Measurements from ENCODE around the gene ID1.
A peak's percentile ranks its signal among the peaks of the same experiment; 100 is the strongest.
"Not testable (repeated sequence)": the region's sequence is repeated elsewhere in the genome, so short reads cannot be mapped to it uniquely, and the experiment has no call there.

Gene ID1

DNA sequence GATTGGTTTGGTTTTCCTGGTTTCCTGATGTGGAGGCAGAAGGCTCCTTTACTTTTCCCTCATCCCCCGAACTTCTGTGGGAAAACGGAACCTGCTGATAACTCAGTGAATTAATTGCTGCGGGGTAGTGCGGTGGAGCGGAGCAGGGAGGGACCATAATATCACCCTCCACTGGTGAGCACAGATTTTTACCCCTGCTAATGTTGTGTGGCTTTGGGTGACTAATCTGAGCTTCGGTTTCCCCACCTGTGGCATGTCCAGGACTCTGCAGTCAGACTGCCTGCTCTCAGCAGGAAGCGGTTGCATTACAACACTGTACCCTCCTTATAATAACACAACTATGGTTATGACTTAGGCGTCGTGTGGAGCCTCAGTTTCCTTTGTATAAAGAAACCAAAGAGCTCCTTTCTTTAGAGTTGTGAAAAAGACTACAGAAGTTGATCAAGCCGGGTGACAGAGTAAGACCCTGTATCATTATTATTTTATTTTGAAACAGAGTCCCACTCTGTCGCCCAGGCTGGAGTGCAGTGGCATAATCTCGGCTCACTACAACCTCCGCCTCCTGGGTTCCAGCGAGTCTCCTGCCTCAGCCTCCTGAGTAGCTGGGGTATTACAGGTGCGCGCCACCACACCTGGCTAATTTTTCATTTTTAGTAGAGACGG lies 2.2 kb upstream of the ID1 start:
- DNase-seq = no peak

GRCh38 chr20:31603822-31604566 lies 1.1 kb upstream of the ID1 start:
- peak; percentile 76 for DNase-seq

GRCh38 chr20:31604567-31605030 lies 490 bp upstream of the ID1 start:
- no peak for DNase-seq

GRCh38 chr20:31605902-31606803 lies 1.1 kb downstream of the ID1 start:
- DNase-seq = no peak

GRCh38 chr20:31606804-31607639 lies 1.9 kb downstream of the ID1 start:
- DNase-seq = no peak

DNA sequence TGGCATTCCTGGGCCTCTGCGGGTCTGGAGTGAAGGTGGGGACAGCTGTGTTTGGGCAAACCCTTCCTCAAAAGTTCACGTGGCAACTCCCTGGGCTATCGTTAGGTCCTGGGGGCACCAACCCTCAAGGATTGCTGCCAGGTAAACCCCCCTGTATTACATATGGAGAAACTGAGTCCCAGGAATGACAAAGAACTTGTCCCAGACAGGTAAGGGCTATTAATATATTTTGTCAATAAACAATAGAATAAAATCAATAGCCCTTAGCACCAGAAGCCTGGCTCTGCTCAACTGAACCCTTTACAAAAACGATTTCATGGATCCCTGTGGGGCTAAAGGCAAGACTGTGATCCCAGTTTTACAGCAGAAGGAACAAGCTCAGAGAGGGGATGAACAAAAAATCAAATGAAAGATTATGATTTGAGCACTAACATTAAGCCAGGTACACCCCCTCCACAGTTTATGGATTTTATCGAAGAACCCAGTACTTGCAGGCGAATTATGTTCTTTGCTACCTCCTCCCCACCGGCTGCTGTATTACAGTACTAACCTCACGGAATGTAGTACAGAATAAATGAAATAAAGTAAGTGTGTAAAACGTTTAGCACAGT lies 2.7 kb downstream of the ID1 start:
- DNase-seq = no peak

- no peak for DNase-seq
These were observed 3.3 kb downstream of the ID1 start for GRCh38 chr20:31608251-31608945.

GRCh38 chr20:31612271-31612640 lies 7.2 kb downstream of the ID1 start:
- DNase-seq = not testable (repeated sequence)

DNA sequence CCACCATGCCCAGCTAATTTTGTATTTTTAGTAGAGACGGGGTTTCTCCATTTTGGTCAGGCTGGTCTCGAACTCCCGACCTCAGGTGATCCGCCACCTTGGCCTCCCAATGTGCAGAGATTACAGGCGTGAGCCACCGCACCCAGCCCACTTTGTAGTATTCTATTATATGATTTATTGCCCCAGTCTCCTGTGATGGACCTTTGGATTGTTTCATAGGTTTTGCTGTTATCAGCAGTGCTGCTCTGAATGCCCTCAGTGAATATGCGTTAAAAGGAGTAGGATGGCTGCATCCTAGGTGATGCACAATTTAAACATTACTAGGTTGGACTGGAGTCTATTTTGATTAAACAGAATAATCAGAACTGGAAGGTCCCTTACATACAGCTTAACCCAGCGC lies 10.3 kb downstream of the ID1 start:
- DNase-seq = no peak

GRCh38 chr20:31617432-31618104 lies 12.5 kb downstream of the ID1 start:
- no peak for DNase-seq

DNA sequence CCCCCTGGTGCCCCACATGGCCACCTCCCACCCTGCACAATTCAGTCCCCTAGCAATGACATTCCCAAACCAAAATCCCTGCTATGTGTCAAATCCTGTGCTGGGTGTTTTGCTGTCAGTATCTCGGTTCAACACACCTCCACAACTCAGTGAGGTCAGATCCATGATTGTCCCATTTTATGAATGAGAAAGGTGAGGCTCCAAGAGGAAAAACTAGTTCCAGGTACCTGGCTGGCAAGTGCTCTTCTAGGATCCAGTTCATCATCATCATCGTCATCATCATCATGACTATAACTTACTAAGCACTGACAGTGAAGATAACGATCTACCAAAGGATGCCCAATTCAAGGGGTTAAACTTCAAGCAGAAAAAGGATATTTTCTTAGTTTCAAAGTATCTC lies 15.2 kb downstream of the ID1 start:
- DNase-seq = no peak

DNA sequence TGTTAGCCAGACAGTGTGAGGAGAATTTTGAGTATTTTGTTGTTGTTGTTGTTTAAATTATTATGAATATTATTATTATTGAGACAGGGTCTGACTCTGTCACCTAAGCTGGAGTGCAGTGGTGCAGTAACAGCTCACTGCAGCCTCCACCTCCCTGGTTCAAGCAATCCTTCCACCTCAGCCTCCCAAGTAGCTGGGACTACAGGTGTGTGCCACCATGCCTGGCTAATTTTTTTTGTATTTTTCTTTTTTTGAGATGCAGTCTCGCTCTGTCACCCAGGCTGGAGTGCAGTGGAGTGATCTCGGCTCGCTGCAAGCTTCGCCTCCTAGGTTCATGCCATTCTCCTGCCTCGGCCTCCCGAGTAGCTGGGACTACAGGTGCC lies 18.0 kb downstream of the ID1 start:
- DNase-seq = not testable (repeated sequence)

DNA sequence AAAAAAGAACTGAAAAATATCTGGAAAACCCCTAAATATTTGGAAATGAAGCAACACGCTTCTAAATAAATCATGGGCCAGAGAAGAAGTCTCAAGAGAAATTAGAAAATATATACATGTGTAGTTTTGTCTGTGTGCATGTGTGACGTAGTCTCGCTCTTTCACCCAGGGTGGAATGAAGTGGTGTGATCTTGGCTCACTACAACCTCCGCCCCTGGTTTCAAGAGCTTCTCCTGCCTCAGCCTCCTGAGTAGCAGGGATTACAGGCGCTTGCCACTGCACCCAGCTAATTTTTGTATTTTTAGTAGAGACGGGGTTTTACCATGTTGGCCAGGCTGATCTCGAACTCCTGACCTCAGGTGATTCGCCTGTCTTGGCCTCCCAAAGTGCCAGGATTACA lies 21.4 kb downstream of the ID1 start:
- not testable (repeated sequence) for DNase-seq

- DNase-seq = not testable (repeated sequence)
These were observed 23.0 kb downstream of the ID1 start for GRCh38 chr20:31628057-31628456.

DNA sequence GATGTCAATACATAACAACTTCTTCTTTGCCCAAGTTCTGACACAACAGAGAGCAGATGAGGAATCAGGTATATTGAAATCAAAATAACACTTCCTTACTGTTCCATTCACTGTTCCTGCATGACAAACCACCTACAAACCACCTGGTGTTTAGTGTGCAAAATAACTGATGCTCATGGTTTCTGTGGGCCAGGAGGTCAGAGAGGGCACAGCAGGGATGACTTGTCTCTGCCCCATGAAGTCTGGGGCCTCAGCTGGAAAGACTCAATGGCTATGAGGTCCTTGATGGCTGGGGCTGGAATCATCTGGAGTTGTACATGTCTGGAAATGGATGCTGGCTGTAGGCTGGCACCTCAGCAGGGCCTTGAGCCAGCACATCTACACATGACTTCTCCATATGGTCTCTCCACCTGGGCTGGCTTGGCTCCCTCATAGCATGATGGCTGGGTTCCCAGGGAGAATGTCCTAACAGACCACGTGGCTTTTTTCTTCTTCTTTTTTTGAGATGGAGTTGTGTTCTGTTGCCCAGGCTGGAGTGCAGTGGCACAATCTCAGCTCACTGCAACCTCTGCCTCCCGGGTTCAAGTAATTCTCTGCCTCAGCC lies 25.2 kb downstream of the ID1 start:
- no peak for DNase-seq

- DNase-seq = no peak
These were observed 27.7 kb downstream of the ID1 start for GRCh38 chr20:31632548-31633338.

GRCh38 chr20:31633339-31633914 lies 28.3 kb downstream of the ID1 start:
- no peak for DNase-seq

- DNase-seq = no peak
These were observed 32.6 kb downstream of the ID1 start, which contains the start of gene COX4I2 for GRCh38 chr20:31637660-31638059. Gene COX4I2, plus strand, starts transcription at chr20:31637912. Its CDS starts 1,106 bp downstream, at chr20:31639018.

GRCh38 chr20:31638317-31638716 lies 33.2 kb downstream of the ID1 start:
- no peak for DNase-seq

Data from activated gamma-delta T cell (primary cell).